Skin of body (tissue), 2 donors: ENCODE measurements around the gene RPS6KC1. TPM values are rescaled to one million over a fixed set of nuclear protein-coding genes. Genes with fewer than 3 reads are reported as not detected.
"Not testable (repeated sequence)": the region's sequence is repeated elsewhere in the genome, so short reads cannot be mapped to it uniquely, and the experiment has no call there.

Experiments
- DNase-seq: peaks from one replicate; lab custom pipeline; 2025; lab: John Stamatoyannopoulos, UW
- total RNA-seq: library from RNA; depleted of rRNA; stranded (reverse); fragments of >200 nt; gene quantifications from one replicate; pipeline ENCODE4 v1.2.3, GENCODE V29; 2014

RPS6KC1 gene, protein sequence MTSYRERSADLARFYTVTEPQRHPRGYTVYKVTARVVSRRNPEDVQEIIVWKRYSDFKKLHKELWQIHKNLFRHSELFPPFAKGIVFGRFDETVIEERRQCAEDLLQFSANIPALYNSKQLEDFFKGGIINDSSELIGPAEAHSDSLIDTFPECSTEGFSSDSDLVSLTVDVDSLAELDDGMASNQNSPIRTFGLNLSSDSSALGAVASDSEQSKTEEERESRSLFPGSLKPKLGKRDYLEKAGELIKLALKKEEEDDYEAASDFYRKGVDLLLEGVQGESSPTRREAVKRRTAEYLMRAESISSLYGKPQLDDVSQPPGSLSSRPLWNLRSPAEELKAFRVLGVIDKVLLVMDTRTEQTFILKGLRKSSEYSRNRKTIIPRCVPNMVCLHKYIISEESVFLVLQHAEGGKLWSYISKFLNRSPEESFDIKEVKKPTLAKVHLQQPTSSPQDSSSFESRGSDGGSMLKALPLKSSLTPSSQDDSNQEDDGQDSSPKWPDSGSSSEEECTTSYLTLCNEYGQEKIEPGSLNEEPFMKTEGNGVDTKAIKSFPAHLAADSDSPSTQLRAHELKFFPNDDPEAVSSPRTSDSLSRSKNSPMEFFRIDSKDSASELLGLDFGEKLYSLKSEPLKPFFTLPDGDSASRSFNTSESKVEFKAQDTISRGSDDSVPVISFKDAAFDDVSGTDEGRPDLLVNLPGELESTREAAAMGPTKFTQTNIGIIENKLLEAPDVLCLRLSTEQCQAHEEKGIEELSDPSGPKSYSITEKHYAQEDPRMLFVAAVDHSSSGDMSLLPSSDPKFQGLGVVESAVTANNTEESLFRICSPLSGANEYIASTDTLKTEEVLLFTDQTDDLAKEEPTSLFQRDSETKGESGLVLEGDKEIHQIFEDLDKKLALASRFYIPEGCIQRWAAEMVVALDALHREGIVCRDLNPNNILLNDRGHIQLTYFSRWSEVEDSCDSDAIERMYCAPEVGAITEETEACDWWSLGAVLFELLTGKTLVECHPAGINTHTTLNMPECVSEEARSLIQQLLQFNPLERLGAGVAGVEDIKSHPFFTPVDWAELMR
- 38.0 TPM for total RNA-seq

DNA sequence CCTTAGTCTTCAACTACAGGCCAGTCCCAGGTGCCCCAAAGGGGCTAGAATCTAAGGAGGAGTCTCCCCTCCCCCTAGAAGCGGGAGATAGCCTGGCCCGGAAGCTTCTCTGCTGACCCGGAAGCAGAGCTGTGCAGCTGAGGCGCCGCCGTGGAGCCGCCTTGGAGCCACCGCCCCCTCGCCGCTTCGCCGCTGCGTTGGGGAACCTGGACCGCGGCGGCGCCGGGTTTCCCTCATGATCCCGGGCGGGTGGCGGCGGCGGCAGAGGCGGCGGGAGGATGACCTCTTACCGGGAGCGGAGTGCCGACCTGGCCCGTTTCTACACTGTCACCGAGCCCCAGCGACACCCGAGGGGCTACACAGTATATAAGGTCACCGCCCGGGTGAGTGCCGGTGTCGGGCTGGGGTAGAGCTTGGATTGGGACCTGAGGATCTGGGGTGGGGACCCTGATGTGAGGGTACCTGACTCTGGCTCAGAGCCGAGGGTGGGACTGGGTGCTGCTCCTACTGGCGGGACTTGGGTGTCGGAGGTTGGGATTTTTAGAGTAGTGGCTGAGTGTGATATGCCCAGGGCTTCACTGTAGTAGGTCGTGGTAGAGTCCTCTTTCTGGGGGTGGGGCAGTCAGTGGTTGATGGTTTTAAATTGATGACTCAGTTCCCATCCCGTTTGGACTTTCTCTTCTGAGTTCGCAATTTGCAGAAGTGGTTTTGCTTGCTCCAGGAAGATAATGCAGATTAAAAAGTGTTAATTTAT is at the start of gene RPS6KC1:
Gene RPS6KC1 (plus strand): TSS at position 115 of the 754 bp plus-strand sequence. CDS start 164 bp downstream, at position 279.
- DNase-seq: peak; percentile 58

GRCh38 chr1:213003256-213003655 is 47.8 kb upstream of the RPS6KC1 start:
- DNase-seq: no peak

DNA sequence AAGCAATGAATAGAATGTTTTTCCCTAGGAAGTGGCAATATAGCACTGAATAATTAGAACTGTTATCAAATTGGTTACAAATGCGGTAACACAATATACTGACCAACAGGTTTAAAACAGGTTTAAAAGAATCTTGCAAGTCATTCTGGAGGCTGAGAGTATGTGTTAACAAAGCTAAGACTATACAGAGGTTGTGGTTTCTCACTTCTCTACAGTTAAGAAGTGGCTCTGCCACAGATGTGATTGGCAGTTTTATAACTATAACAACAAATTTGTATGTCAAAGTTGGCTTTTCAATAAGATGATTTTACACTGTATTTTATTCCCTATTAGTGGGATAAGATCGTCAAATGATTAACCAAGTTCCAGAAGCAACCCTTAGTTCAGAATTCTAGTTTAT is 42.5 kb upstream of the RPS6KC1 start:
- no peak for DNase-seq

- no peak for DNase-seq
These were observed 36.4 kb upstream of the RPS6KC1 start for GRCh38 chr1:213014642-213015041.

GRCh38 chr1:213015099-213016050 is 35.7 kb upstream of the RPS6KC1 start, which contains the start of gene ANGEL2:
TSS of gene ANGEL2 (minus strand) at chr1:213015867. CDS start at chr1:213015671, 196 bp downstream.
- DNase-seq: peak; percentile 99

DNA sequence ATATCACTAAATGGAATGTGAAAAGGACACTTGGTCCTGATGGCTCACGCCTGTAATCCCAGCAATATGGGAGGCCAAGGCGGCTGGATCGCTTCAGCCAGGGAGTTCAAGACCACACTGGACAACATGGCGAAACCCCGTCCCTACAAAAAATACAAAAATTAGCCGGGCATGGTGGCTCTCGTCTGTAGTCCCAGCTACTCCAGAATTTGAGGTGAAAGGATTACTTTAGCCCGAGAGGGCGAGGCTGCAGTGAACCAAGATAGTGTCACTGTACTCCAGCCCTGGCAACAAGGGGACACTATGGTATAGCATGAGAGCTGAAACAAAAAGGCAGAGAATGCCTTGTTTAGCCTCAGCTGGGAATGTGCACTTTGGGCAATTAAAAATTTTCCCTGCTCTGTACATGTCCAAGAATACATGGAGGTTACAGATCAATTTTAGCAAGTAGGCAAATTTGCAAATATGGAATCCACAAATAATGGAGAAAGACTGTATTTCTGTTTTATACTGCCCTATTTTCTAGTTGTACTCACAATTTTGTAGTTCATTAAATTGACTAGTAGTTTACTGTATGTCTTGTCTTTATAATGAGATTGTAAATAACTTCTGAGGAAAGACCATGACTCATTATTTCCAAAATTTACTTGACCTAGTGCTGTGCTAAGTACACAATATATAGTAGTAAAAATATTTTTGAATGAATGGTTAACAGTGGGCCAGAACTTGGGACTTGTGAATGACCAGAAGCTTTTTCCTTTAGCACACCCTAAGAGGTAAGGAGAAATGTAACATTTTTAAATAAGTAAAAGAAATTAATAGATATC is 33.4 kb upstream of the RPS6KC1 start:
- no peak for DNase-seq

GRCh38 chr1:213019450-213019849 is 31.6 kb upstream of the RPS6KC1 start:
- no peak for DNase-seq

DNA sequence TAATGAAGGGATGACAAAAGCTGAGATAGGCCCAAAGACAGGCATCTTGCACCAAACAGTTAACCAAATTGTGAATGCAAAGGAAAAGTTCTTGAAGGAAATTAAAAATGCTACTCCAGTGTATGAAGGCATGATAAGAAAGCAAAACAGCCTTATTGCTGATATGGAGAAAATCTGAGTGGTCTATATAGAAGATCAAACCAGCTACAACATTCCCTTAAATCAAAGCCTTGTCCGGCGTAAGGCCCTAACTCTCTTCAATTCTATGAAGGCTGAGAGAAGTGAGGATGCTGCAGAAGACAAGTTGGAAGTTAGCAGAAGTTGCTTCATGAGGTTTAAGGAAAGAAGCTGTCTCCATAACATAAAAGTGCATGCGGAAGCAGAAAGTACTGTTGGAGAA is 31.0 kb upstream of the RPS6KC1 start:
- no peak for DNase-seq

- DNase-seq: not testable (repeated sequence)
These were observed 24.0 kb upstream of the RPS6KC1 start for GRCh38 chr1:213027024-213027423.

DNA sequence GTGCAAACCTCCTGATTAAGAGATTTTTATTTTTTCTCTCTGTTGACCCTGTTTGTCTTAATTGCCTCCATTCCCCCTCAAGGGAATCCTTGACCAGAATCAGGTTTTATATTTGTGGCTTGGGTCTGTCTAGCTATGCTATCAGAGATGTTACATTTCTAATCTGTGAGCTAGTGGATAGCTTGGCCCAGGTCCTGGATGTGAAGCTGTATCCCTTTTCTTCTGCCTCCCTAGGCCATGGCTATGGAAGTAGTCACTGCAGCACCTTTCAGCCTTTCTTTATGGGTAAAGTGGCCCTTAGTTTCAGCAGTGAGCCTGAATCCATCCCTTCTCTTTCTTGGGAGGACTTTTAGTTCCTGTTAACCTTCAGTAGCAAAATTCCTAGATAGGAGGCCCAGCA is 18.4 kb upstream of the RPS6KC1 start:
- DNase-seq: no peak

DNA sequence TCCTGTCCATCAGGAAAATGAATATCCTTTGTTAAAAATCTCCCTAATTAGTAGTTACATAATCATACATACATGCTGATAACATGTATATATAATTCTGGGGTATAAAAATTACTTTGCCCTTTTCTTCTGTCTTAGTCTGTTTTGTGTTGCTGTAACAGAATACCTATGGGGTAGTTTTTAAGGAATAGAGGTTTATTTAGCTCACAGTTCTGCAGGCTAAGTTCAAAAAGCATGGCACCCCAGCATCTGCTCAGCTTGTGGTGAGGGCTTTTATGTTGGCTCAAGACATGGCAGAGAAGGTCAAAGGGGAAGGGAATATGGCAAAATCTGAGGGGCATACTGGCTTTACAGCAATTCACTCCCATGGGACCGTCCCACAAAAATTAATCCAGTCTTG is 16.3 kb upstream of the RPS6KC1 start:
- DNase-seq: no peak

- DNase-seq: no peak
These were observed 15.5 kb upstream of the RPS6KC1 start for GRCh38 chr1:213035573-213035972.

- no peak for DNase-seq
These were observed 9.6 kb upstream of the RPS6KC1 start for GRCh38 chr1:213041443-213041842.

- DNase-seq: not testable (repeated sequence)
These were observed 5.5 kb upstream of the RPS6KC1 start for GRCh38 chr1:213045321-213046226.

DNA sequence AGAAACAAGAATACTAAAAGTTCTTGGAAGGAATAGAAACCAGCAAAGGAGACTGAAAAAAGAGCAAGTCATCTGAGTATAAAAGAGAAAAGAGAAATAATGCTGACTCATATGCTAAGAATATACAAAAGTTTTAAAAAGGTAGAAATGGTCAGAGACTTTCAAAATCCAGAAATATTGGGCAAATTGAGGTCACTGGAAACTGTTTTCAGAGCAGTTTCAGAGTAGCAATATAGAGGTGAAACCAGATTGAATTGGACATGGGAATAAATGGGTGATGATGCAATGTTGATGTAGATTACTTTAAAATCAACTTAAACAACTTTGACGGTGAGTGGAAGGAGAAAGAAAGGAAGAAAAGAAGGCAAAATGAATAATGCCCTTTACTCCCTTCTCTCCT is 1.8 kb upstream of the RPS6KC1 start:
- DNase-seq: no peak

GRCh38 chr1:213050745-213051126 is 305 bp upstream of the RPS6KC1 start:
- no peak for DNase-seq

- no peak for DNase-seq
These were observed 801 bp downstream of the RPS6KC1 start for GRCh38 chr1:213051881-213052202.

DNA sequence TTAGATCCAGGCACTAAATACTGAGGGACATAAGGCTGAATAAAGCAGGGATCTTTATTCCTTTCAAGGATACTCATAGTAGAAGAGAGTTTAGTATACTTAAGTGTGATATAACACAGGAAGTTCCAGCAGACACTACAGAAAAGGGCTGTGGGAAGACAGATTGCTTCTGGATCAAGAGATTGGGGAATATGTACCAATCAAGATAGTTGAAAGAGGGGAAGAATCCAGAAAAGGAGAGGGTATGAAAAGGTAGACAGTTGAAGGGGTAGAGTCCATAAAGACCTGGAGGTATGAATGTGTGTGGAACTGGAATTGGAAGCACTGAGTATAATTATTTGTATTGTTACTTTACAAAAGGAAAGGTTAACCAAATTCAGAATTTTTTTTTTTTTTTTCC is 2.4 kb downstream of the RPS6KC1 start:
- no peak for DNase-seq
